HAP-1 (cell line): ENCODE measurements around the gene LRRTM4.

Experiments
- DNase-seq, 2 experiments: peaks; one replicate each; pipeline ENCODE4 v3.0.0-alpha.2; 2016 to 2020; ENCODE audit warnings: low spot score in 2 of 2
- H3K27me3 ChIP-seq: fragments of 250-450 bp; sonication (Bioruptor Pico); 2 replicates; pipeline ENCODE4 v1.5.1; 2020; ENCODE audit warnings: low read depth, mild to moderate bottlenecking, moderate library complexity
- H3K36me3 ChIP-seq: fragments of 250-450 bp; sonication (Bioruptor Pico); replicated peaks from 2 replicates; pipeline ENCODE4 v1.5.1; 2020; ENCODE audit warnings: mild to moderate bottlenecking
- H3K4me1 ChIP-seq: fragments of 250-450 bp; sonication (Bioruptor Pico); 2 replicates; pipeline ENCODE4 v1.5.1; 2020; ENCODE audit warnings: mild to moderate bottlenecking
- H3K4me3 ChIP-seq: fragments of 250-450 bp; sonication (Bioruptor Pico); 2 replicates; pipeline ENCODE4 v1.5.1; 2020; ENCODE audit warnings: mild to moderate bottlenecking, moderate library complexity
- H3K9me3 ChIP-seq: fragments of 250-450 bp; sonication (Bioruptor Pico); 2 replicates; pipeline ENCODE4 v1.5.1; 2020; ENCODE audit warnings: mild to moderate bottlenecking, moderate library complexity
- in situ Hi-C: fragments of 300-500 bp; cut with MboI; formaldehyde crosslinking; loops from 3 replicates; pipeline ENCODE4 v1.14.3; 2020; ENCODE audit warnings: low sequenced_read_pairs, inconsistent platforms, mixed read lengths

The LRRTM4 gene

DNA sequence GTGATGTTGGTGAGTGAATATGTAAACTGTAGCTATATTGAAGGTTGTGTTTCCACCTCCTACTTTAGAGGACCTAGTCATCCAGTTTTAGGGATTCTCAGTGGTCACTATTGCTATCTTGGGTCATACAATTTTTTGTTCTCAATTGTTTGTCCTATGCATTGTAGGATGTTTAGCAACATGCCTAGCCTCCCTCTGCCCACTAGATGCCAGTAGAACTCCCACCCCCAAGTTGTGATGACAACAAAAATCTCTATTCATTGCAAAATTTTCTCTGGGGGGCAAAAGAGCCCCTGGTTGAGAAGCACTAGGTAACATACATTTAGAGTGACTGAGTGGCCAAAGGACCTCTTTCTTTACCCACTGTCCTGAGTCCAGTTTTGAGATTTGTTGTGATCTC is 87.3 kb downstream of the LRRTM4 start:
- H3K4me3 ChIP-seq: no peak overlapping the region
- H3K9me3 ChIP-seq: no peaks in the 10 kb centered on the region
- H3K4me1 ChIP-seq: no peaks in the 10 kb centered on the region
- in situ Hi-C loops: no loop called here
- H3K27me3 ChIP-seq: no peaks in the 10 kb centered on the region
- no peak for DNase-seq
- no peaks in the 10 kb centered on the region for H3K36me3 ChIP-seq

DNA sequence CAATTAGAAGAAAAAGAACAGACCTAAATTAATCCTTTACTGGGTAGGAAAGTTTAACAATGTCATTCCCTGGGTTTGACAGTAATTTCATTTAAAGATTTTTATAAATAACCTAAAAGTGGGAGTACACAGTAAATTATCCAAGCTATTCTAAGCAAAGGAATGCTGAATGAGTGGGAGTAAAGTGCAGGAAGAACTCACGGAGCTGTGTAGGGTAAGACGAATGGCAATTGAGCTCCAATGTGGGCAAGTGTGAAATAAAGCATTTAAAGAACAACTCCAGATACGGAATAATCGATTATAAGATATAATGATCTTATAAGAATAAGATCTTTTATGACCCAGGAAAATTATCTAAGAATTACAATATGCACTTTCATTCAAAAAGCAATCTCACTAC is 93.2 kb downstream of the LRRTM4 start:
- no peak overlapping the region for H3K4me3 ChIP-seq
- DNase-seq: no peak
- H3K27me3 ChIP-seq: no peaks in the 10 kb centered on the region
- H3K36me3 ChIP-seq: no peaks in the 10 kb centered on the region
- no peaks in the 10 kb centered on the region for H3K9me3 ChIP-seq
- no peaks in the 10 kb centered on the region for H3K4me1 ChIP-seq
- in situ Hi-C loops: no loop called here

DNA sequence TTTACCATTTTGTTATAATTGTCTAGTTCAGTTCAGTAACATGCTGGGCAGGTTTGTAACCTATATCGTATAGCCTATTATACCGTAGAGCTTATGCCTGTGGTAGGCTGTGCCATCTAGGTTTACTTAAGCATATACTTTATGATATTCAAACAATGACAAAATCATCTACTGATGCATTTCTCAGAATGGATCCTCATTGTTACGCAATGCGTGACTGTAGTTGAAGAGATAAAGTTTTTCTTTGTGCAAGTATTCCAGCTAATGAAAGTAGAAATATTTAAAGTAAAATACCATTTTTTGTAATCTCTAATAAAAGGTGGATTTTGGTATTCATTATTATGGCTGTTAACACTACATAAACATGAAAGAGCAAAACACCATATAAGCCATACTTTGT is 100.2 kb downstream of the LRRTM4 start:
- Histone ChIP-seq H3K27me3 (no peaks in the 10 kb centered on the region), H3K4me3 (no peak overlapping the region), H3K36me3 (no peaks in the 10 kb centered on the region)

DNA sequence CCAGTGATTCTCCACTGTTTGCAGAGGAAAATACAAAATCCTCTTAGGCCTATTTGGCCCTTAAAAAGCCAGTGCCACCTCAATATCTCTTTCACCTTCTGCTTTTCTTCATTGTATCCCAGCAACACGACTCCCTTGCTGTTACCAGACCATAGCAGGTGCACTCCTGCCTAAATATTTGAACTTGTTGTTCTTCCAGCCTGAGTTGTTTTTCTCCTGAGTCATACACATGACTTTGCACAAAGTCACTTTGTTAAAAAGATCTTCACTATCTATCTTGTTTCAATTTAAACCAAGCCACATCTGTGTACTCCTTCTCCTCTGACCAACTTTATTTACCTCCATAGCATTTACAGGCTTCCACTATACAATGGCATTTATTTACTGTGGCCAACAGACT is 103.6 kb downstream of the LRRTM4 start:
- Histone ChIP-seq H3K36me3 (no peaks in the 10 kb centered on the region), H3K9me3 (no peaks in the 10 kb centered on the region), H3K4me3 (no peak overlapping the region), H3K4me1 (no peaks in the 10 kb centered on the region), H3K27me3 (no peaks in the 10 kb centered on the region)
- in situ Hi-C loops: no loop called here
- DNase-seq: no peak

More for the DNA sequence above, 100.2 kb downstream of the LRRTM4 start:
- H3K9me3 ChIP-seq: no peaks in the 10 kb centered on the region
- no peak for DNase-seq
- in situ Hi-C loops: no loop called here
- no peaks in the 10 kb centered on the region for H3K4me1 ChIP-seq

DNA sequence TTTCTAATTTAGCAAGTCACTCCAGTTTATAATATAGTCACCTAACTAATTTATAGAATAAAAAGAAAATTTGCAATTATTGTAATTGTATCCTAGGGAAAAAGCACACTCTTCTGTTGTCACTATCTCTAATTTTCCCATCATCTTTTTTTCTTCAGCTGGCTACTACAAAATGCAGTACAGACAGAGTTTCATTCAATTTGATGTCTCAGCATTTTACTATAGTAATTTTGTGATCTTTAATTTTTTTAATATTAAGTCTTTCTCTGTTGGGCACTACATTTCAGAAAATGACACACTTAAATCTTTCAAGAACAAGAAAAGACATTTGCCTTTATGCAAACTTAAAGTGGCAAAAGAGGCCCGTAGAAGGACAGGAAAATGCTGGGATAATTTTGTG is 118.0 kb downstream of the LRRTM4 start:
- Histone ChIP-seq H3K4me1 (no peaks in the 10 kb centered on the region), H3K9me3 (no peaks in the 10 kb centered on the region), H3K4me3 (no peak overlapping the region), H3K27me3 (no peaks in the 10 kb centered on the region), H3K36me3 (no peaks in the 10 kb centered on the region)
- no peak for DNase-seq
- in situ Hi-C loops: no loop called here

DNA sequence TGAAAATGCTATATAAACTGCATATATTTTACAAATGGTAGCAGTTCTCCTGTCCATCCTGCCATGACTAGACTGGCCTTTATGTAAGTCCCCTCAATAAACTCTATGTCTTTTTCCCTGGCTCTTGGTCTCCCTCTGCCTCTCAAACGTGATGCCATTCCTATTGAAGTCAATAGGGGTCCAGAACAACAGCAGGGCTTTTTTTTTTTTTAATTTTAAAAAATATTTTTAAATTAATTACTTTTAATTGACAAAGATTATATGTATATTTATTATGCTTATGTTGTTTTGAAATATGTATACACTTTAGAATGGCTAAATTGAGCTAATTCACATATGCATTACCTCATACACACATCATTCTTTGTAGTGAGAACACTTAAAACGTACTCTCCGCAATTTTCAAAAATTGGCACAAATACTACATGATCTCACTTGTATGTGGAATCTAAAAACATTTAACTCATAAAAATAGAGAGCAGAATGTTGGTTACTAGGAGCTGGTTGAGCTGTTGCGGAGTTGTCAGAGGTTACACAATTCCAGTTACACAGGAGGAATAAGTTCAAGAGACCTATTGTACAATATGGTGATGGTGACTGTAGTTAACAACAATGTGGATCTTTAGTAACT is 123.1 kb downstream of the LRRTM4 start:
- no peaks in the 10 kb centered on the region for H3K4me1 ChIP-seq
- H3K4me3 ChIP-seq: no peak overlapping the region
- in situ Hi-C loops: loop anchor here (25.0 kb wide), 1 partner anchor 113 kb away; the partner anchor contains the start of gene LRRTM4
- no peak for DNase-seq
- H3K27me3 ChIP-seq: no peaks in the 10 kb centered on the region
- no peaks in the 10 kb centered on the region for H3K36me3 ChIP-seq
- no peaks in the 10 kb centered on the region for H3K9me3 ChIP-seq

DNA sequence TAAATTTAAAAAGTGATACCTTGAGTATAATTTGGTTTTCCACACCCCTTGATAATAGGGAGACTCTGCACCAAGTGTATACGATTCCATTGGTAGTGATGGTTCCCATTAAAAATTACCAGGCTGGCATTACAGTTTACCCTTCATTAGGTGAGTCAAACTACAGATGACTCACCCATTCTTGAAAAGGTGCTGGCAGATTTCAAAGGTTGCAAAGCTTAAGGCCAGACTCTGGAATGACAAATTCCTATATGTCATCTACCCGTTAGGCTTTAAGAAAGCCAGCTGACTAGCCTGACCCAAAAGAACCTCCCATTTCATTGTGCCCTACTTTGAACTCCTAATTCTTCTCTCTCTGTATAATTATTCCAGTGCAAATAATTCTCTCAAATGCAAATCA is 124.4 kb downstream of the LRRTM4 start:
- no peaks in the 10 kb centered on the region for H3K27me3 ChIP-seq
- no peak overlapping the region for H3K4me3 ChIP-seq
- in situ Hi-C loops: loop anchor here (25.0 kb wide), 1 partner anchor 115 kb away; the partner anchor contains the start of gene LRRTM4
- no peak for DNase-seq
- no peaks in the 10 kb centered on the region for H3K4me1 ChIP-seq
- H3K36me3 ChIP-seq: no peaks in the 10 kb centered on the region
- no peaks in the 10 kb centered on the region for H3K9me3 ChIP-seq

DNA sequence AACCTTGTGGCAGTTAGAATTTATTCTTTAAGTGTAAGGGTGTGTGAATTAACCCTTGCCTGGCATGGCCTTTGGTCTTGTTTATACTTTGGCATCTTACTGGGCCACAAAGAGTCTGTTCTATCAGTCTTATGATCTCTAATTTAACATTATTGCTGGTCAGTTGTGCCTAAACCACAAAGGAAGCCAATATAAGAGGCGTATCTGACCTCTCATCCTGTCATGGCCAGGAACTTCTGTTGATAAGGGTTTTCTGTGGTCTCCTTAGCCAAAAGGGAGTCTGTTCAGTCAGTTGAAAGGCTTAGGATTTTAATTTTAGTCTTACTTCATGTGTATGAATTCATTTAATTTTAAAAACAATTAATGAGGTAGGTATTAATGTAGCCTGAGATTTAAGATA is 127.2 kb downstream of the LRRTM4 start:
- Histone ChIP-seq H3K27me3 (no peaks in the 10 kb centered on the region), H3K4me3 (no peak overlapping the region), H3K36me3 (no peaks in the 10 kb centered on the region), H3K4me1 (no peaks in the 10 kb centered on the region), H3K9me3 (no peaks in the 10 kb centered on the region)
- in situ Hi-C loops: loop anchor here (25.0 kb wide), 1 partner anchor 117 kb away; the partner anchor contains the start of gene LRRTM4
- no peak for DNase-seq

DNA sequence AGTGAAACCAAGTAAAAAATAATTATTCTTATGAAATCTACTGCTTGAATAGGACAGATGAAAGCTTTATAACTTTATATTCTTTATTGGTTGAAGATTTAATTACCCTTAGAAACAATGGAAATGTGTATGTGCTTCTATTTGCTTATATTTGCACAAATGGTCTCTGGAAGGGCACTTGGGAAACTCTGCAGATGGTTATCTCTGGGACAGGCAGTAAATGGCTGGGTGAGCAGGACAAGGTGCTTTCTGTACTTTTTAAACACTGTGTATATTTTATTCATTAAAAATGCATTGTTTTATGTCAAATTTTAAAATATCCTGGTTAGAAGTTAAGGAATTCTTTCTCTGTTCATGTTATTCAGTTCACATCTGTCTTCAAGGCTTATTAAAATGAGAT is 131.1 kb downstream of the LRRTM4 start:
- in situ Hi-C loops: loop anchor here (25.0 kb wide), 1 partner anchor 121 kb away; the partner anchor contains the start of gene LRRTM4
- no peaks in the 10 kb centered on the region for H3K36me3 ChIP-seq
- no peaks in the 10 kb centered on the region for H3K27me3 ChIP-seq
- peaks cover 2% of the 10 kb centered on the region; the same call in 1 of the 2 replicates for H3K4me1 ChIP-seq
- DNase-seq: no peak
- no peak overlapping the region for H3K4me3 ChIP-seq
- no peaks in the 10 kb centered on the region for H3K9me3 ChIP-seq

DNA sequence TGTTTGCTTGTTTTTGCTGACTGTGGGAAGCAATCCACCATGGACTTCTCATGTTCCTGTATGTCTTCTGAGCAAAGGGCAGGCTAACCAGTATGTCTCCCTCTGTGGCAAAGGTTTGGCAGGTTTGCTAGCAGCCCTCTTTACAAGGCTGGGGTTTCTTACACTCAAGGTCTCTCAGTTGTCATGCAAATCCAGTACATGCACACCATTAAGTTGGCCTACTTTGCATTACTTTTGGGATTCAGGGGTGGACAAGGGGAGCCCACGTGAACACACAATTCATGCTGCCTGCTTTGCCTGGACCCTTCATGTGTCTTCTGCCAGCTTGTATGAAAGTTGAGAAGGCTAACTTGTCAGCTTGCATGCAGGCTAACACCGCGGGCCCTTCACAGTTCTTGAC is 134.9 kb downstream of the LRRTM4 start:
- no peak overlapping the region for H3K4me3 ChIP-seq
- no peaks in the 10 kb centered on the region for H3K27me3 ChIP-seq
- peak; percentile 34 to 50 for DNase-seq
- H3K9me3 ChIP-seq: no peaks in the 10 kb centered on the region
- no peaks in the 10 kb centered on the region for H3K36me3 ChIP-seq
- H3K4me1 ChIP-seq: peaks cover 2% of the 10 kb centered on the region; the same call in 1 of the 2 replicates
- in situ Hi-C loops: loop anchor here (25.0 kb wide), 1 partner anchor 125 kb away; the partner anchor contains the start of gene LRRTM4

DNA sequence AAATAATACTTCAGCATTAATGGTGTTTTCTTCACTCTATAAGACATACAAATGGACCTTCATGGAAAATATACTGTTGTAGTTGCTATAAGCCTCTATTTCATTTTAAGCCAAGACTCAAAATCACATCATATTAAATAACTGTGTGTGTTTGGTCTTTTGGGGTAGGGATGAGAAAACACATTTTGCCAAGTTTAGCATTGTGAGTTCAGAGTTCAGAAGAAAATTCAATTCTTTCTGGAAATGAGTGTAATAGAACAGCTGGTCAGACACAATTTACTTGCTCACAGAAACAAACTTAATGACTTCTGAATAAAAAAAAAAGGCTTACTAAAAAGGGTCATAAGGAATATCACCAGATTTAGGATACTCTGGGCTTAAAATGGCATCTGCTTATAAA is 149.5 kb downstream of the LRRTM4 start:
- Histone ChIP-seq H3K4me3 (no peak overlapping the region), H3K4me1 (no peaks in the 10 kb centered on the region), H3K36me3 (no peaks in the 10 kb centered on the region), H3K9me3 (no peaks in the 10 kb centered on the region), H3K27me3 (no peaks in the 10 kb centered on the region)
- DNase-seq: no peak
- in situ Hi-C loops: no loop called here

DNA sequence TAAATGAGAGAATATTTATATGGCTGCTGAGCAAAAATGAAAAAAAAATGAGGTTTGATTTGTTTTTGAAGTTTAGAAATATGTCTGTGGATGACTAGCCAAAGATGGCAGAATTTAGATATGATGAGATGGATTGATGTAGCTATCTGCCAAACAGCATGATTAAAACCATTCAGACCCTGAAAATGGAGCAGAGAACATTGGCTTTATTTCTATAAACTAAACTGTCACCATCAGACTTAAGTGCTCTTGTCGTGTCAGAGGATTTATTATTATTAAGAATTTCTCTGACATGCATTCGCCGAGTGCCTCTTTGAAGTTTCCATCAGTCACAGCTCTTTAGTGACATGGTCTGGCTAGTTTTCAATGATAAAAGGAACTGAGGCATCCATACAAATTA is 151.7 kb downstream of the LRRTM4 start:
- no peaks in the 10 kb centered on the region for H3K27me3 ChIP-seq
- H3K4me1 ChIP-seq: no peaks in the 10 kb centered on the region
- DNase-seq: no peak
- H3K36me3 ChIP-seq: no peaks in the 10 kb centered on the region
- H3K9me3 ChIP-seq: no peaks in the 10 kb centered on the region
- H3K4me3 ChIP-seq: no peak overlapping the region
- in situ Hi-C loops: no loop called here

DNA sequence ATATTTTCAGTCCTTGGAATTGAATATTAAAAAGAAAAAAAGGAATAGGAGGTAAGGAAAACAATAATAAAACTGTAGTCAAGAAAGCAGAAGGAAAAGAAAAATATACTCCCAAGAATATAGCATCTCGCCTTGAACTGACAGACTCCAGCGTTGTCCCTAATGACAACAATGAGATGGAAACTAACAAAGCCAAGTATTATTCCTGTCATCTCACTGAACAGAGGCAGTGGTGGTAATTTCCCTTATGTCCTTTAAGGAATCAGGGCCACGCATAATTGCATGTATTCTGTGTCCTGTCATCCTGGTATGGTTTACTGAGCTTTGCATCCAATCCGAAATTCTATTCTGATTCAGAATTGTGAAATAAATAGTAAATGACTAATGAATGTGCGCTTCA is 158.9 kb downstream of the LRRTM4 start:
- in situ Hi-C loops: no loop called here
- DNase-seq: no peak
- no peaks in the 10 kb centered on the region for H3K4me1 ChIP-seq

DNA sequence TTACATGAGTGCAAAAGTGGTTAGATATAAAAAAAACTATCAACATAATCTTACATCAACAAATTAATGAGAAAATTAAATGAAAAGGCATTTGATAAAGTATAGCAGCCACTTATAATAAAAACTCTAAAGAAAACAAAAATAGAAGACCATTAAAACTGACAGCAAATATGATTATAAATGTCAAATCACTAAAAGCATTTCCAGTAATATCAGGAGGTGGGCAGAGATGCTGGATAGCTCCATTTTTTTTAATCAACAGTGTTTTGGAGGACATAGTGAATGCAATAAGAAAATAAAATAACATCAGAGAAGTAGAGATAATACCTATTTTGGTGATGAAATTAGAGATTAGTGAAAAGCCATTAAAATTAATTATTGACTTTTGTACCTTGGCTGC is 173.4 kb downstream of the LRRTM4 start:
- no peak for DNase-seq
- in situ Hi-C loops: no loop called here
- Histone ChIP-seq H3K36me3 (no peaks in the 10 kb centered on the region), H3K4me3 (no peak overlapping the region), H3K27me3 (no peaks in the 10 kb centered on the region), H3K9me3 (no peaks in the 10 kb centered on the region), H3K4me1 (no peaks in the 10 kb centered on the region)

More for the DNA sequence above, 158.9 kb downstream of the LRRTM4 start:
- Histone ChIP-seq H3K4me3 (no peak overlapping the region), H3K36me3 (no peaks in the 10 kb centered on the region), H3K27me3 (no peaks in the 10 kb centered on the region), H3K9me3 (no peaks in the 10 kb centered on the region)

DNA sequence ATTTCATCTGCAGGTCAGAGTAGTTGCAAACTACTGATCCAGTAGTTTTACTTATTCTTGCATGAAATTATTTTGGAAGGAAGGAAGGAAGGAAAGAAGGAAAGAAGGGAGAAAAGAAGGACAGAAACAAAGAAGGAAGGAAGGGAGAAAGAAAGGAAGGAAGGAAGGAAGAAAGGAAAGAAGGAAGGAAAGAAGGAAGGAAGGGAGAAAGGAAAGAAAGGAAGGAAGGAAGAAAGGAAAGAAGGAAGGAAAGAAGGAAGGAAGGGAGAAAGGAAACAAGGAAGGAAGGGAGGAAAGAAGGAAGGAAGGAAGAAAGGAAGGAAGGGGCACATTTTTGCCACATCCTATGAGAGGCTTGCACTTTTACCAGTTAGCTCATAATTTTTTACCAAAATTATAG is 186.2 kb downstream of the LRRTM4 start:
- H3K4me3 ChIP-seq: no peak overlapping the region
- DNase-seq: no peak
- H3K27me3 ChIP-seq: no peaks in the 10 kb centered on the region
- no peaks in the 10 kb centered on the region for H3K36me3 ChIP-seq
- no peaks in the 10 kb centered on the region for H3K4me1 ChIP-seq
- in situ Hi-C loops: no loop called here
- no peaks in the 10 kb centered on the region for H3K9me3 ChIP-seq
